H1 (cell line): ENCODE results near the gene TAF13. TPM values are rescaled to one million over a fixed set of nuclear protein-coding genes. Genes with fewer than 3 reads are reported as not detected.

Experiments used
- CBX5 ChIP-seq: fragments of 300-800, 300-1000 bp; sonication (generic); IDR thresholded peaks from 2 replicates; pipeline ENCODE4 v1.7.1; 2016; ENCODE audit warnings: antibody characterized with exemption, low read length, low read depth
- CBX8 ChIP-seq: fragments of 300-800, 300-1000 bp; sonication (generic); IDR thresholded peaks from 2 replicates; pipeline ENCODE4 v1.7.1; 2016; ENCODE audit warnings: low read depth, low read length, borderline replicate concordance
- CHD1 ChIP-seq: IDR thresholded peaks from 2 replicates; pipeline ENCODE4 v1.6.1; 2012; ENCODE audit warnings: low read depth, low read length, improper control_type of control experiment
- CHD7 ChIP-seq: fragments of 300-600 bp; sonication (generic); IDR thresholded peaks from 2 replicates; pipeline ENCODE4 v1.7.1; 2012; ENCODE audit warnings: low read length, moderate library complexity, mild to moderate bottlenecking, inconsistent platforms; ENCODE audit not compliant: insufficient replicate concordance
- EP300 ChIP-seq, 2 experiments: IDR thresholded peaks; 1 replicate in 1 of 2; 2 replicates in 1 of 2; pipeline ENCODE4 v1.6.1; 2011 to 2012; ENCODE audit warnings: low read depth in 2 of 2, low read length in 2 of 2, mild to moderate bottlenecking in 2 of 2, borderline replicate concordance in 1 of 2, inconsistent platforms in 1 of 2, moderate library complexity in 1 of 2
- JUN ChIP-seq: IDR thresholded peaks from 2 replicates; pipeline ENCODE4 v1.6.1; 2011; ENCODE audit warnings: low read depth, mild to moderate bottlenecking, improper control_type of control experiment, low read length
- KDM4A ChIP-seq: IDR thresholded peaks from one replicate; pipeline ENCODE4 v1.7.1; 2012; ENCODE audit warnings: low read depth, mild to moderate bottlenecking, moderate library complexity, low read length, inconsistent platforms; ENCODE audit not compliant: severe bottlenecking
- POU5F1 ChIP-seq: IDR thresholded peaks from 2 replicates; pipeline ENCODE4 v1.6.1; 2011; ENCODE audit warnings: low read depth, mild to moderate bottlenecking, low read length, moderate library complexity
- RBBP5 ChIP-seq: IDR thresholded peaks from 2 replicates; pipeline ENCODE4 v1.7.1; 2012; ENCODE audit warnings: low read depth, mild to moderate bottlenecking, inconsistent platforms, low read length, moderate library complexity, borderline replicate concordance
- SIN3A ChIP-seq, 2 experiments: IDR thresholded peaks in 1 of 2; conservative IDR thresholded peaks in 1 of 2; 2 replicates each; pipeline ENCODE4 v1.6.1; 2011 to 2012; ENCODE audit warnings: low read length in 2 of 2, improper control_type of control experiment in 1 of 2, low read depth in 1 of 2, mild to moderate bottlenecking in 1 of 2
- SP4 ChIP-seq: IDR thresholded peaks from 2 replicates; pipeline ENCODE4 v1.6.1; 2012; ENCODE audit warnings: low read length, inconsistent platforms
- SUZ12 ChIP-seq: fragments of 200-600 bp; sonication (generic); IDR thresholded peaks from 2 replicates; pipeline ENCODE4 v1.6.1; 2012; ENCODE audit warnings: mild to moderate bottlenecking, inconsistent platforms, low read length, moderate library complexity, mixed read lengths
- polyA plus RNA-seq, 7 experiments: library from polyadenylated mRNA; depleted of rRNA in 3 of 7; stranded (reverse) in 5 of 7; unstranded in 2 of 7; fragments of >200 nt in 5 of 7; fragments of 200-250 nt in 2 of 7; gene quantifications; 1 replicate in 5 of 7; 2 replicates in 1 of 7; 4 replicates in 1 of 7; pipeline versions ENCODE4 v1.2.1 to v1.2.3, GENCODE V29; 2011 to 2013; ENCODE audit warnings: missing spikeins in 2 of 7, mixed read lengths in 2 of 7
- total RNA-seq: library from RNA; stranded (reverse); fragmentation: NEBNext Ultra II Directional; extraction: Animal tissue kit (Norgen Biotek cat#: 25700); gene quantifications from 2 replicates; pipeline ENCODE4 v1.2.1, GENCODE V29; 2021

TAF13 gene
- total and polyA plus RNA-seq, 2 of the 8 experiments (the other 6 are each of a cell fraction or from before 2014, with no cell fraction given): 13.1 to 41.7 TPM

DNA sequence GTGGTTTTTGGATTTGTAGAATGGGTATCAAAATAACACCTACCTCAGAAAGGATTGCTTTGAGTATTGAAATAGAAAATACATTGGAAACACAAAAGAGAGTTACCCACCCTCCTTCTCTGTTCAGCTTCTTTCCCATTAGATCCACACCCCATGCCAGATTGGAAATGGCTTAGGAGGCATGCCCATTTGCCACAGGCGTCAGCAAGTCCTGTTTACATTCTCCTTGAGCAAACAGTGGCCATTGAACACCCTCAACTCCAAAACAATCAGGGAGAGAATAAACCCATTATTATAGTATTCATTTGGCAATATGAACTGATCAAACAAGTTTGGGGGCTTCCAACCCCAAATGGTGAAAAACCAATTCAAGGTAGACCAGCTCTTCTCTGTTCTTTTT is 40.5 kb upstream of the TAF13 start (continued):
- TF ChIP-seq CHD7: no peak
- no peak for TF ChIP-seq SIN3A (conservative IDR thresholded peaks at IDR 0.05 in 1 of 2, IDR thresholded peaks at IDR 0.05 in 1 of 2; ENCODE audit: low read depth in 1 of 2, low read length in 2 of 2)
- no peak for TF ChIP-seq CHD1
- no peak for TF ChIP-seq POU5F1
- no peak for TF ChIP-seq CBX8
- TF ChIP-seq SP4: no peak
- TF ChIP-seq KDM4A: no peak
- no peak for TF ChIP-seq EP300 (IDR thresholded peaks at IDR 0.05; ENCODE audit: borderline replicate concordance in 1 of 2, low read depth in 2 of 2, low read length in 2 of 2)
- no peak for TF ChIP-seq JUN
- TF ChIP-seq RBBP5: no peak
- TF ChIP-seq CBX5: no peak
- TF ChIP-seq SUZ12: no peak
